Activated naive CD4-positive, alpha-beta T cell treated with anti-CD3 and anti-CD28 coated beads for 36 hours (primary cell): ENCODE results near the gene NLGN1. TPM values are rescaled to one million over a fixed set of nuclear protein-coding genes. Genes with fewer than 3 reads are reported as not detected.

ENCODE experiments used
- CTCF ChIA-PET: fragments of 350-600 bp; sonication (Branson Sonifier 250); formaldehyde crosslinking; loops from one replicate; lab custom pipeline; 2021; ENCODE audit warnings: antibody characterized with exemption; lab: Charles Lee
- DNase-seq: peaks from one replicate; pipeline ENCODE4 v3.0.0-alpha.2; 2020
- H3K27ac Mint-ChIP-seq: one replicate; pipeline ENCODE4 v1.8.0; 2021; ENCODE audit warnings: mild to moderate bottlenecking, mixed read lengths
- H3K27me3 Mint-ChIP-seq: one replicate; pipeline ENCODE4 v1.8.0; 2021; ENCODE audit warnings: low read depth, mixed read lengths
- H3K36me3 Mint-ChIP-seq: one replicate; pipeline ENCODE4 v1.8.0; 2021; ENCODE audit warnings: low read depth, mixed read lengths
- H3K4me1 Mint-ChIP-seq: one replicate; pipeline ENCODE4 v1.8.0; 2021; ENCODE audit warnings: low read depth, mixed read lengths
- H3K4me3 Mint-ChIP-seq: one replicate; pipeline ENCODE4 v1.8.0; 2021; ENCODE audit warnings: mild to moderate bottlenecking, moderate library complexity, mixed read lengths
- H3K9me3 Mint-ChIP-seq: one replicate; pipeline ENCODE4 v1.8.0; 2021; ENCODE audit warnings: mixed read lengths
- intact Hi-C: fragments of 100-400 bp; cut with micrococcal nuclease; formaldehyde crosslinking; loops from one replicate; pipeline ENCODE4 v1.15.1; 2023
- total RNA-seq, 2 experiments: library from RNA; stranded (reverse); gene quantifications; one replicate each; pipeline ENCODE4 v1.2.3, GENCODE V29; 2021

NLGN1 gene
- total RNA-seq, 2 experiments from 2014 or later: not detected

- intact Hi-C loops: no loop called here
- H3K4me3 Mint-ChIP-seq: no peak overlapping the region
- H3K36me3 Mint-ChIP-seq: no peaks in the 10 kb centered on the region
- H3K27me3 Mint-ChIP-seq: no peaks in the 10 kb centered on the region
- CTCF ChIA-PET: no interaction called here
- no peak for DNase-seq
- peaks cover 16% of the 10 kb centered on the region for H3K9me3 Mint-ChIP-seq
- no peak overlapping the region for H3K27ac Mint-ChIP-seq
- H3K4me1 Mint-ChIP-seq: no peaks in the 10 kb centered on the region
Observed at GRCh38 chr3:174168538-174169254, 771.2 kb downstream of the NLGN1 start.

DNA sequence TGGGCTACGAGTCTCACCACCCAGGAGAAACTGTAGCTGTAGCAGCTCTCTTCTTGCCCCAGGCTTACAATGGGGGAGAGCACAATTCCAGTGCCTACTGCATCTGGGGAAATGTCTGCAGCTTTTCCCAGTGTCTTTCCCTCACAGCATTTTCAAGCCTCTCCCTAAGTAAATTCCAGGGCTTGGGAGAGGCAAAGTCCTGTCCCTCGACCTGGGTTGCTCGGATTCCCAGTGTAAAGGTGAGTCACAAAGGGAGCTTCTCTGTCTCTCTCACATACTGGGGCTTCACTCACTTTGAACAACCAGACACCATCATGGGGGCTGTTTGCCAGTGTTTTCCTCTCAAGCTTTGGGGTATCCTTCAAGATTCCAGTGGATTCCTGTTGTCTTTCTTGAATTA, 772.2 kb downstream of the NLGN1 start:
- no peaks in the 10 kb centered on the region for H3K4me1 Mint-ChIP-seq
- H3K9me3 Mint-ChIP-seq: peaks cover 8% of the 10 kb centered on the region
- H3K36me3 Mint-ChIP-seq: no peaks in the 10 kb centered on the region
- CTCF ChIA-PET: no interaction called here
- no peaks in the 10 kb centered on the region for H3K27me3 Mint-ChIP-seq
- no peak overlapping the region for H3K27ac Mint-ChIP-seq
- no peak overlapping the region for H3K4me3 Mint-ChIP-seq
- no peak for DNase-seq
- intact Hi-C loops: no loop called here

GRCh38 chr3:174170248-174170647, 772.7 kb downstream of the NLGN1 start:
- no peak for DNase-seq
- no peak overlapping the region for H3K27ac Mint-ChIP-seq
- H3K27me3 Mint-ChIP-seq: no peaks in the 10 kb centered on the region
- CTCF ChIA-PET: no interaction called here
- H3K9me3 Mint-ChIP-seq: peaks cover 6% of the 10 kb centered on the region
- H3K4me3 Mint-ChIP-seq: no peak overlapping the region
- no peaks in the 10 kb centered on the region for H3K36me3 Mint-ChIP-seq
- intact Hi-C loops: no loop called here
- H3K4me1 Mint-ChIP-seq: no peaks in the 10 kb centered on the region

DNA sequence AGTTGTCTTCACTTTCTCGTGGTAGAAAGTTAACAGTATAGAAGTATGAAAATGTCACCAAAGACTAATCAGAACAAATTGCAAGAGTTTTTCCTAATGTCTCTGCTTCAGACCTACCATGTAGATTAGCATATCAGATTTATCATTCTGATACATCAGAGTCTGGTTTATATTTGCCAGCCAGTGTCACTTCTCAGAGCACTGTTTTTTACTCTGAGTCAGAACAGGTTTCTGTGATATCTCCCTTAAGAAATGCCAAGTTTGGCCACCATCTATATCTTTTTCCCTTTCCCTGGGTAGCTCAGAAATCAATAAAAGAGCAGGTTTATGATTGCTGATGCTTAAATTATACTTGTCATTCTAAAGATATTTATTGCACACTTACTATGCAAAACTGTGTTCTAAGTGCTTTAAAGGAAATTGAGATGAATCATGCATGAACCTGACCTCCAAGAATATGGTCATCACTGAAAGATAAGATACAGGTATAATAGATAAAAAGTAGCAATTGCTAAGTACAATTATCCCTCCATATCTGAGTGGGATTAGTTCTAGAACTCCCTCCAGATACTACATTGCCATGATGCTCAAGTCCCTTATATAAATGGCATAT, 788.9 kb downstream of the NLGN1 start:
- no peaks in the 10 kb centered on the region for H3K4me1 Mint-ChIP-seq
- H3K4me3 Mint-ChIP-seq: no peak overlapping the region
- no peaks in the 10 kb centered on the region for H3K9me3 Mint-ChIP-seq
- intact Hi-C loops: no loop called here
- H3K27ac Mint-ChIP-seq: no peak overlapping the region
- no peak for DNase-seq
- H3K36me3 Mint-ChIP-seq: no peaks in the 10 kb centered on the region
- CTCF ChIA-PET: no interaction called here
- H3K27me3 Mint-ChIP-seq: no peaks in the 10 kb centered on the region

DNA sequence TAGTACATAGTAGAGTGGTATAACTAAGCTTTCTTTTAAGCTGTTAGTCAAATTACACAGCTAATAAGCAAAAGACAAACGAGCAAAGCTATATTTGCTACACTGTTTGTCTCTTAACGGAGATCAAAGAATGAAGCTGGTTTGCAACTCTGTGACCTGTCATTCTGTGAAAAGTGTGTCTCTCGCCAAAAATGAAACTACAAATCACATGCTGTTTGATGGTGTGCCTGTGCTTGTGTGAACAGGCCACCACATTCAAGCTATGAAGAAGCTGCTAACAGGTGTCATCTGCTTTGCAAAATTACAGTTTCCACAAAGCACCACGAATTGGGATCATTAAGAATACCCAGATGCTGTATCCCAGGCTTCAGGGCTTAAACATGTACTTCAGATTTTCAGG, 793.8 kb downstream of the NLGN1 start:
- no peaks in the 10 kb centered on the region for H3K9me3 Mint-ChIP-seq
- intact Hi-C loops: no loop called here
- H3K27ac Mint-ChIP-seq: no peak overlapping the region
- CTCF ChIA-PET: interaction anchor here (0.6 kb wide), 1 partner anchor 114 kb away, joined by 3 read pairs; no protein-coding TSS in a partner anchor
- H3K27me3 Mint-ChIP-seq: no peaks in the 10 kb centered on the region
- no peak for DNase-seq
- no peak overlapping the region for H3K4me3 Mint-ChIP-seq
- no peaks in the 10 kb centered on the region for H3K36me3 Mint-ChIP-seq
- no peaks in the 10 kb centered on the region for H3K4me1 Mint-ChIP-seq

- no peak overlapping the region for H3K27ac Mint-ChIP-seq
- no peaks in the 10 kb centered on the region for H3K36me3 Mint-ChIP-seq
- DNase-seq: no peak
- H3K4me3 Mint-ChIP-seq: no peak overlapping the region
- CTCF ChIA-PET: interaction anchor here (0.6 kb wide), 1 partner anchor 114 kb away, joined by 3 read pairs; no protein-coding TSS in a partner anchor
- H3K27me3 Mint-ChIP-seq: no peaks in the 10 kb centered on the region
- no peaks in the 10 kb centered on the region for H3K9me3 Mint-ChIP-seq
- H3K4me1 Mint-ChIP-seq: no peaks in the 10 kb centered on the region
- intact Hi-C loops: loop anchor here (1.0 kb wide), 1 partner anchor 48 kb away; no protein-coding TSS in a partner anchor
Observed at GRCh38 chr3:174191895-174192294, 794.4 kb downstream of the NLGN1 start.

- Mint-ChIP-seq H3K4me3 (no peak overlapping the region), H3K9me3 (no peaks in the 10 kb centered on the region), H3K27me3 (no peaks in the 10 kb centered on the region), H3K4me1 (no peaks in the 10 kb centered on the region), H3K36me3 (no peaks in the 10 kb centered on the region), H3K27ac (no peak overlapping the region)
- DNase-seq: no peak
- CTCF ChIA-PET: no interaction called here
- intact Hi-C loops: loop anchor here (1.0 kb wide), 1 partner anchor 48 kb away; no protein-coding TSS in a partner anchor
Observed at GRCh38 chr3:174192471-174192870, 794.9 kb downstream of the NLGN1 start.

DNA sequence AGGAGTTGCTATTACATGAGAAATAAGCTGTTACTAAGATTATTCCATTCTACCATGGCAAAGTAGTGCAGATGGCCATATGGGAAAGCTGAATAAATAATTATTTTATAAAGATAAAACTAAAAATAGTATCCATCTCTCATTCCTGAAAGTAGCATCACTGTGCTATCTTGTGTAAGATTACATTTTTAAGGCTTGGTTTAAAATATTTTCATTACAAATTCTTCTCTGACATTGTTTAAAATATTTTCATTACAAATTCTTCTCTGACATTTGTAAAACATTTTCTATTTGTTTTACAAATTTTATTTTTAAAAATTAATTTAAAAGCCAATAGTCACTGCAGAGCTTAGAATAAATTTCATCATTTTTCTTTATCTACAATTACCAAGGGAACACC, 796.1 kb downstream of the NLGN1 start:
- no peak overlapping the region for H3K4me3 Mint-ChIP-seq
- no peaks in the 10 kb centered on the region for H3K9me3 Mint-ChIP-seq
- H3K27me3 Mint-ChIP-seq: no peaks in the 10 kb centered on the region
- H3K36me3 Mint-ChIP-seq: no peaks in the 10 kb centered on the region
- H3K27ac Mint-ChIP-seq: no peak overlapping the region
- CTCF ChIA-PET: no interaction called here
- intact Hi-C loops: no loop called here
- no peak for DNase-seq
- H3K4me1 Mint-ChIP-seq: no peaks in the 10 kb centered on the region

DNA sequence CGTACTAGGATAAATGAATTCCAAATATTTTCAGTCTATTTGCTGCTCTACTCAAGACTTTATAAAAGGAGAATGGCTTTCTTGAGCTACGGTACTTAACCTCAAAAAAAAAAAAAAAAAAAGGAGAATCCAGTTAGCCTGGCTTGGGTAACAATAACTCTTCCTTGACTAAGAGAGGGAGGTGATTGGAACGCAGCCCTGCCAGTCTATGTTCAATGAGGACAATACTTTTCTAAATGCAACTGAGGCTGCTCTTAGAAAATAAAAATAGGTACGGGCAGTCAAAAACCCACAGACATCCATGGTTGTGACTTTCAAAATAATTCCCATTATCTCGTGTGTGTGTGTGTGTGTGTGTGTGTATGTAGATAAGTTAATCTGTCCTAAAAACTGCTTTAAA, 799.9 kb downstream of the NLGN1 start:
- H3K36me3 Mint-ChIP-seq: no peaks in the 10 kb centered on the region
- H3K9me3 Mint-ChIP-seq: no peaks in the 10 kb centered on the region
- CTCF ChIA-PET: interaction anchor here (1.2 kb wide), 1 partner anchor 10 kb away, joined by 3 read pairs; no protein-coding TSS in a partner anchor
- no peak overlapping the region for H3K27ac Mint-ChIP-seq
- no peak for DNase-seq
- no peaks in the 10 kb centered on the region for H3K27me3 Mint-ChIP-seq
- H3K4me1 Mint-ChIP-seq: no peaks in the 10 kb centered on the region
- H3K4me3 Mint-ChIP-seq: no peak overlapping the region
- intact Hi-C loops: no loop called here

- no peaks in the 10 kb centered on the region for H3K4me1 Mint-ChIP-seq
- CTCF ChIA-PET: no interaction called here
- no peak overlapping the region for H3K4me3 Mint-ChIP-seq
- DNase-seq: no peak
- H3K9me3 Mint-ChIP-seq: no peaks in the 10 kb centered on the region
- H3K27ac Mint-ChIP-seq: no peak overlapping the region
- no peaks in the 10 kb centered on the region for H3K27me3 Mint-ChIP-seq
- no peaks in the 10 kb centered on the region for H3K36me3 Mint-ChIP-seq
- intact Hi-C loops: no loop called here
Observed at GRCh38 chr3:174198199-174198598, 800.7 kb downstream of the NLGN1 start.

- intact Hi-C loops: no loop called here
- CTCF ChIA-PET: no interaction called here
- no peak overlapping the region for H3K27ac Mint-ChIP-seq
- H3K4me1 Mint-ChIP-seq: no peaks in the 10 kb centered on the region
- no peaks in the 10 kb centered on the region for H3K27me3 Mint-ChIP-seq
- H3K4me3 Mint-ChIP-seq: no peak overlapping the region
- no peak for DNase-seq
- H3K36me3 Mint-ChIP-seq: no peaks in the 10 kb centered on the region
- H3K9me3 Mint-ChIP-seq: no peaks in the 10 kb centered on the region
Observed at GRCh38 chr3:174199696-174200095, 802.2 kb downstream of the NLGN1 start.

DNA sequence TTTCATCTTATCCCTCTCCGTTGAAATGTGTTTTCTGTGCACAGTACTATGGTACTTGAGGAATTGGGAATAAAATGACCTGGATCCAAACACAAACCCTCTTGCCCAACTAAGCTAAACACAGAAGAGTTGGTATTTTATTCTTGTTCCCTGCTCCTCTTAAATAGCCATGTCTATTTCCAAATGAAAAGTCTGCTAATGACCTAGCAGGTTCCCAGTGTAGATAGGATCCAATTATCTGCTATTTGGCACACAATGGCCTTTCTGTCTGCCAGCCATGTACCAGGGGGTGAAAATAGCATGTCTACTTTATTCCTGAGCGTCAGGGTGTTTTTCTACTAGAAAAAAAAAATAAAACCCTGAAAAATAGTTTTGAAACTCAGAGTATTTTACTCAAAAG, 804.6 kb downstream of the NLGN1 start:
- CTCF ChIA-PET: no interaction called here
- no peak for DNase-seq
- no peaks in the 10 kb centered on the region for H3K36me3 Mint-ChIP-seq
- H3K4me1 Mint-ChIP-seq: no peaks in the 10 kb centered on the region
- H3K4me3 Mint-ChIP-seq: no peak overlapping the region
- no peak overlapping the region for H3K27ac Mint-ChIP-seq
- no peaks in the 10 kb centered on the region for H3K9me3 Mint-ChIP-seq
- H3K27me3 Mint-ChIP-seq: no peaks in the 10 kb centered on the region
- intact Hi-C loops: no loop called here

DNA sequence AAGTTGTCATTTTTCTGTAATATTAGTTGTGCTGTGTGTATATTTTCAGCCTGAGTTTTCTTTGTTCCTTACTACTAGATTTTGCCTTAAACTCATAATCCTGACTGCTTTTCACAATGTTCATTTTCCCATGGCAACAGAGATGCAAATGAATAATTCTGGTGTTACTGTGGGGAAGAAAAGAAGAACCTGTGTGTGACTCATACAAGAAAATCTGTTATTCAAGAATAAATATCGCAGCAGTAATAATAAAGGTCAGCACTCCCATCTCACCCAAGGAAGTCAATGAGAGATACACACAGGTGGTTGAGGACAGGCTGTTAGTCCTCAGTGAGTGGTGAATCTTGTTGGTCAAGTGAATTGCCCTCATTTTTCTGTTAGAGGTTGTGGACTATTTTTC, 805.0 kb downstream of the NLGN1 start:
- Mint-ChIP-seq H3K27me3 (no peaks in the 10 kb centered on the region), H3K9me3 (no peaks in the 10 kb centered on the region), H3K4me3 (no peak overlapping the region), H3K4me1 (no peaks in the 10 kb centered on the region), H3K36me3 (no peaks in the 10 kb centered on the region), H3K27ac (no peak overlapping the region)
- no peak for DNase-seq
- CTCF ChIA-PET: no interaction called here
- intact Hi-C loops: no loop called here
